Raji (cell line): ENCODE results near the gene ARHGAP15.

Source experiments
- POLR2A ChIP-seq: IDR thresholded peaks from 2 replicates; pipeline ENCODE4 v1.6.1; 2011; ENCODE audit warnings: low read depth, low read length, control low read depth; ENCODE audit not compliant: insufficient read depth

The ARHGAP15 gene

DNA sequence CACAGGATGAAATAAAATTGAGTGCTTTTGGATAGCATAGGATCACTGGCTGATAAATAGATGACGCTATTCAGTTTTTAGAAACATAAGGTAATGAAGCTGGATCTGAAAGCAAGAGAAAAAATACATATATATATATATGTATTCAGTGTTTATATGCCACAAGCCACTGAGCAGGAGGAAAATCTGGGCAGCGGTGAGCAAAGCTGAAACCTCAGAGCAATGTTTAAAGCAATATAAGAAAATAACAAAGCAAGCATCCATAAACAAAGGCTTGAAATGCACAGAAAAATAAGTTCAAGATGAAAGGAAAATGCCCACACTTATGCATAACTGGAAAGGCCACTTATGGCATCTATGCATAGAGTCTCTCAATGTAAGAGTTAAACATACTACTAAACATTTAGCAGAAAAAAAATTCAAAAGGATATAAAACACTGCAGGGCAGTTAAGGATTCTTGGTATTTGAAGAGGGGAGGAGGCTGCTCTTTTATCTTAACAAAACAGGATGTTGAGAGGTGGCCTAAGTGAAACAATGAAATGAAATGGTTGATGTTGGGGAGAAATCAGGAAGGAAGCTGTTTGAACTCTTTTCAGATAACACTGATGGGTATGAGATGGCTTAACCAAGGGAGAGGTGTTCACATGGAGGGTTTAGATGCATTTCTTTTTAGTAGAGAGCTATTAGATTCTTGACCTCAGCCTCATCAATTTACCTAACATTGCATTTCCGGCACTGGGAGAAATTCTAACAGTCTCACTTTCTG is 129.1 kb downstream of the ARHGAP15 start:
- TF ChIP-seq POLR2A: no peak

DNA sequence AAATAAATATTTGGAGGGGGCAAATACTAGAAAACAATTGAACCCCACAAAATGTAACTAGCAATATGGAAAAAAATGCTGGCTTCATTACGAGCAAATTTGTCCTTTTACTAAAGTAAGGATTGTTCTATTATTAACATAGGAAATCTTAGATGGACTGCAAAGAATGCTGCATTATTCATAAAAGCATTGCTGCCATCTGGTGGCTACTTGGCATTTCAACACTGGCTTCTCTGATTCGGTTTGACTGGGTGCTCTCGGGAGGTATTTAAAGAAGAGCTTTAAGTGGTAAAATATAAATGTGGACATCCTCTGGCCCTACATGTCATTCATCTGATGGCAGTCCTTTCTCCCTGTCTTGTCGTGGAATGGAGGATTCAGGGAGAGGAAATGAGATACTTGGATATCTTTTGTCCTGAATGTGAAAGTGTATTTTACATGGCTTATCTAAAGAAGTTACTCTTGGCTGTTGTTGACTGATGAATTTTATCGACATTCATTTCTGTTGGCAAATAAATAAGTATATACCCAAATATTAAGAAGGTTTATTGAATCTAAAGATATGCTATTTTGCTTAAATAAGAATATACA is 130.2 kb downstream of the ARHGAP15 start:
- no peak for TF ChIP-seq POLR2A

DNA sequence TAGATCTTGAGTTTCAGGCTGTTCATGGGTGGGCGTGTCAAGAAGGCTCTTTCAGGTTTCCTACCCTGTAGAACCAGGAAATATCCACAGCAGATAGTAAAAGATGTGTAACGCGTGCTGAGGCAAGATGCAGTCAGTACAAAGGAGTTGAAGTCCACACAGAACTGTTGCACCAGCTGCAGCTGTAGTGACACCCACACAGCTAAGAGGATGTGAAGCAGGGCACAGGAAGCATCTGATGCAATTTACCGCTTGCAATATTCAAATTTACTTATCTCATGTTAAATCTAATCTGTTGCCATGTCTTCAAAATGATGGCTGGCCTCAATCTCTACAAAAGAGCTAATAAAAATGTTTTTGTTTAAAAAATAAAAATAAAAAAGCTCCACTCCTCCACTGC is 132.8 kb downstream of the ARHGAP15 start:
- no peak for TF ChIP-seq POLR2A

DNA sequence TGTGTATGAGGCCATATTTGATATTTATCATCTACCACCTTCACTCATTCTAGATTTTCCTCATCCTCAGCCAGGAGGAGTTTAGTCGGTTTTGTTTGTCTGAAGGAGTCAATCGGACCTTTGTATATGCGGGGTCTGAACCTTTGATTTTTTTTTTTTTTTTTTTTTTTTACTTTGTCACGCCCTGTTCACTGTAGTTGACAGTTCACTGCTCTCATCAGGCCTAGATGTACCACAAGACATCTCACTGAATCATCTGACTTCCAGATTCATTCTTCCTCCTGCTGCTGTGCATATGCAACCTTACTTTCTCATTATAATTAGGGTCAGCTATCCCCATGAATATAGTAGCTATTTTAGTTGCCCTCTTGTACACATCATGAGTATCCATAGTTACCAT is 133.2 kb downstream of the ARHGAP15 start:
- TF ChIP-seq POLR2A: no peak

DNA sequence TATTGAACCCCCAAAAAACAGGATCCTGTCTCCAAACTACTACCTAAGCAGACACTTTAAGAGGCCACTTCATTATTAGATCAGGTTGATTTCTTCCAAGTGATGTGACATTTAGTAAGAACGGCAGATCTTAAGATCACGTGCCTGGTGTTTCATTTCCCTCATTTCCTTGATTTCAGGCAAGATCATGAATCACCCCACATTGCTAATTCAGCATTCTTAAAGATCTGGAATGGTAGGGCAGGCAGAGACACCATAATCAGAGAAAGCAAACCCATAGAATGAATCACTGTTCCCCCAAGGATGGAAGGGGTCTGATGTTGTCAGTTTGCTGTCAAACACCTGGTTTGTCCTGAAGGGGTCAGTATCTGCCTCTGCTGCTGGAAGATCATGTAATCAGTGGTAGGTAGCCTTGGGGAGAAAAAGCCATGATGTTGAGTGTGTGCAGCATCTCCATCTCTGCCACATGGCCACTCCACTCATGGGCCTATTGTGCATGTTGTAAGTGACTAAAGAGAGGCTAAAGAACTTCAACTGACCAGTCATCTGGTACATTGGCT is 133.9 kb downstream of the ARHGAP15 start:
- TF ChIP-seq POLR2A: no peak

DNA sequence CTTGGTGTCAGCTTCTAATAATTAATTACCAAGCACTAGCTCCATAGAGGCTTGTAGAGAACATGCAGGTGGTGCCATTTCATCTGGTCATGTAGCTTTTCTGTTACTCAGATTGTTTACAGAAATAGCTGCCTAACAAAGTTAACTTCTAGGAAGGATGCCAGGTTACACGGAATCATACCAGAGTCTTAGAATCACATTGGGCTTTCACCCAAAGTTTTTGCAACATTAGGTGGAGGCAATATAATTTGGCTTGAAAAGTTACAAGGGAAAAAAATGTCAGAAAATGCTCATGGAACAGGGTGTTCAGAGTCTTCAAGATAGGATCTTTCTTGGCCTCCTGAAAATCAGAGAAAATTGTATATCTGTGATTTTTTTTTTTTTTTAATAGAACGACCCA is 135.6 kb downstream of the ARHGAP15 start:
- no peak for TF ChIP-seq POLR2A

DNA sequence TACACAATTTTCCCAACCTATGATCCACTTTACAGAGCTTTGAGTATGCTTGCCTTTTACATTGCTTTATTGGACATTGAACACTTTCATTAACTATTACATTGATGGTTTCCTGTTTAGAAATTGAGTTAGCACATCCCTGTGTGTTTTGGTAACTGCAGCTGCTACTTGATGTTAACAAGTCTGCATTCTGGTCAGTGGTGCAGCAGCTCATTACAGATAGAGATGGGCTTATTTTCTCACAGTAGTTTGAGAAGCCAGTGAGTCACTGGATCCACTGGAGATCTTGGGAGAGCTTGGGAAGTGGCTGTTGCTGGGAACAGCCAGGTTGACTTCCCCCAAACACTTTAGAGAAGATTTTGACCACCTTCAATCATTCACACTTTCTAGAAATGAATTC is 150.5 kb downstream of the ARHGAP15 start:
- TF ChIP-seq POLR2A: no peak

DNA sequence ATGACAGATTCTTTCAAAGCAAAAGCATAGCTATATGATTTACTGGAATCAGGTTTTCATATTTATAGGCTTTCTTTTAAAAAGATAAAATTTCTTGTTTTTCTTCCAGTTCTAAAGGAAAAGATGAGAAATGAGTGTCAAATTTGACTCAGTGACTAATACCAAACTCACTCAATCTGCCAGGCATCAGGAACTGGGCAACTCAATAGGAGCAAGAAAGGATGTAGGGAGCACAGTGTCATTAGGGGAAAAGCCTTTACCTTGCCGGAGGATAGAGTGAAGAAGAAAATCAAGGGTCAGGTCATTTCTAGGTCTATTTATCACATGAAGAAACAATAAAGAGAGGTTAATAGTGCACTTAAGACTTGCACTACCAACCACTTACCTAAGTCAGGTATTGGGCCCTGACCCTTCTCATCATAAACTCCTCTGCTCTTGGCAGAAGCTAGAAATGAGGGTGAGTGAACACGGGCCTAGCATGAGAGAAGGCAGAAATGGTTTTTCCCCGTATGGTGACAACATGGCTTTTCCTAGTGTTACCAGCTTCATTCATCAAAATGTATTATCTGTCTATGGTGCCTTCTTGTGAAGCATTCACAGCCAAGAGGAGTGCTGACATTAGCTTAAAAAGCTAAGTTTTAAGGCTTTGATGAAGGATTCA is 151.0 kb downstream of the ARHGAP15 start:
- no peak for TF ChIP-seq POLR2A

DNA sequence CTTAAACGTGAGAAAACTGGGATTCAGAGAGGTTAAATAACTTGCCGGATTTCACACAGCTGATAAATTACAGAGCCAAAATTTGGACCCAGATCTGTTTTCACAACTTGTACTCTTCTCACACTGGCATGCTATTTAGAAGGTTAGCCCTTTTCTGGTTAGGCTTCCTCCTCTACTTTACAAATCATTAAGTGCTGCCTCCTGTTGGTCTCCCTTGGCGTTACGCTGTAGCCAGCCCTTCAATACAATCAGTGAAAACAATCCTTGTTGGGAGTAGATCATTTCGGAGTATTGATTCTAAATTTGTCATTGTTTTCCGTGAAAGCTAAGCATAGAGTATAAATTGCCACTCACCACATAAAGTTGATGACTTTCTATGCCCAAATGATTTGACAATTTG is 153.5 kb downstream of the ARHGAP15 start:
- TF ChIP-seq POLR2A: no peak

DNA sequence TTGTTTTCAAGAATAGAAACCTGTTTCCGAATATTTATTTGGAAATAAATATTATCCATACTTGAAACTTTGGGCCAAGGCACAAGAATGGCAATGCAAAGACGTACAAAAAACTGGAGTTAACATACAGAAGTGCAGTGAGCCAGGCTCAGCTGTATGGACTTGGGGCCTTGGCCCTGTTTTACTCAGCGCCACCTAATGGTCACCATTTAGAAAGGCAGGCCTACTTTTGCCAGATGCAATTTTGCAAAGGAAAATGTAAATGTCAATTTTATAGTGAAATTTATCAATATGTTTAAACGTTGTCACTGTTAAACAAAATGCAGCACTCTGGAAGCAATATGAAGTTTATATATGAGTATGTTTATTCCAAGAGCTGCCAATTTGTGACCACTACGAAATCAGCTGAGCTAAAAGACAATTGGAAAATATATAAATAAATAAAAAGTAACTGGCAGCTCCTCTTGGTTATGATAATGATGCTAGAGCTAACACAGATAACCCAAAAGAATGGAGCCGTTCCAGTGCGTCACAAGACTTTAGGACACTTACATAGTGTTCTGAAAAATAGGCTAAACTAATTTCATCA is 155.0 kb downstream of the ARHGAP15 start:
- TF ChIP-seq POLR2A: no peak

DNA sequence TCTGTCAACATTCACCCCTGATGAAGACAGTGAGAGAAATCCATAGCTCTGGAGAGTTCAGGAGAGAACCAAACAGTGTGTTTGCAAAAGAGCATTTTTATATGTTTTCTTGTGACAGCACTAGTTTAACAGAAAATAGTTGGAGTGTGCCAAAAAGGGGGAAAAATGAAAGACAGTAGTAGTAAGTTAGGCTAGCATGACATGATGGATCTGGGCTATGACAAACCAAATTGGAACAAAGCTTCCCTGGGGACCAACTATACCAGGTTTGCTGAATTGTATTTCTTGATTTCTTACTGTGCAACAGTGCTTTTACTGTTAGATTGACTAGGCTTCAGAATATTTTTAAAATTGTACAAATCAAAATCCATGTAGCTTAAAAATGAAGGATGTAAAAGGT is 159.8 kb downstream of the ARHGAP15 start:
- no peak for TF ChIP-seq POLR2A

DNA sequence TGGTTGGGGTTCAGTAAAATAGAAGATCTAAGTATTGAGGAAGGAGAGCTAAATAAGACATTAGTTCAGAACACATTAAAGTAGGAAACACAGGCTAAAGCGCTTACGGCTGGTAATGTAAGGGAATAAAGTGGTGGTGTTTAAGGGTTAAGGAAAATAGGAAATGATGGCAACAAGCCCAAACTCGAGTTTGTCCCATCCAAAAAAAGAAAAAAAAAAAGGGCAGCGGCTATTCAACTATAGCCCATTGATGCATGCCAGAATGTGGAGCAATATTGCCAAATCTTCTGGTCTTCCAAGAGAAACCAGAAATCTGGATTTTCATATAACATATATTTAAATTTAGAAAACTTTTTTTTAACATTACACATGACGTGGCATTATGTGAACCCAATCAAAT is 161.0 kb downstream of the ARHGAP15 start:
- no peak for TF ChIP-seq POLR2A

DNA sequence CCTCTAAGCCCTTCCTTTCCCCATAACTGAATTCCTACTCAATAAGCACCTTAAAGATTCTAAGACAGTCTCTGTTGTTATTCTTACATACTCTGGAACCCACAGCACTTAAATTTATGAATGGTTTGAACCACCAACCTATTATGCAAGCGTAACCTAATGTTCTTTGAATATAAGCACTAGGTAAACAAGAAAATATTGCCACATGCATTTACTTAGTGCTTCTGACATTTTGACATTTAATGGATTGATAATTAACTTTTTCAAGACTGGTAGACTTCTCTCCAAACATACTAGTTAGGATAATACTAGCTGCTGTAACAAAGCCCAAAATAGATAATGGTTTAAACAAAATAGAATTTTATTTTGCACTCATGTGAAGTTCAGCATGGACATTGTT is 164.8 kb downstream of the ARHGAP15 start:
- no peak for TF ChIP-seq POLR2A

DNA sequence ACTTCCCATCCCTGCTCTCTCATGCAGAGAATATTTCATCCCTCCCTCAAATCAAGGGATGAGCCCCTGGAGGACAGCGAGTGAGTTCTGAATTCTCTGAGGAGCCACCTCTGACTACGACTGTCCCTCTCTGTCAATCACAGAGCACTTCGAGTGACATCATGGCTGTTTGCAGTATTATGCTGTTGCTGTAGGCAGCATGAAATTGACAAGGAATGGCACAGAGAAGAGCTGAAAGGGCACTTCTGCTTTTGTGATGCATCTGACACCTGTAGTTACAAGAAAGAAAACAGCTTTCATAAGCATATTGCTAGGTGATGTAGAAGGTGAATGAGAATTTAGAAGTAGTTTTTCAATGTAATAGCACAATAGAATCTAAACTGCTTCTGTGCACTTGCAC is 166.9 kb downstream of the ARHGAP15 start:
- no peak for TF ChIP-seq POLR2A

DNA sequence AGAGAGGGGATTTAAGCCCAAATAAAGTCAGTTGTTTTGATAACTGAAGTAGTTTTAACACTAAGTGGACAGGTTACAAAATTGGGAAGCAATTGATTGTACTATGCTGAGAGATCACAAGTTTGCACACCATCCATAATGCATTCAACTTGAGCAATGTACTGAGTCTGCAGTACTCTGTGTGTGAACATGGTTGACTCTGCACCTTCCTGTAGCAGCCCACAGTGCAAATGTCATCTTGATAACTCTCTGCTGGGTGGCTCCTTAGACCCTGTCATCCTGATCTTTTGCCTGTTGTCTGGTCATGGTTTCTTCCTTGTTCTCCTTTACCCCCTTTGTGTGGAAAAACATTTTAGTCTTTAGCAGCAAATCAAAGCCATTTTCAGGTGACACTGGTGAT is 168.0 kb downstream of the ARHGAP15 start:
- TF ChIP-seq POLR2A: no peak

DNA sequence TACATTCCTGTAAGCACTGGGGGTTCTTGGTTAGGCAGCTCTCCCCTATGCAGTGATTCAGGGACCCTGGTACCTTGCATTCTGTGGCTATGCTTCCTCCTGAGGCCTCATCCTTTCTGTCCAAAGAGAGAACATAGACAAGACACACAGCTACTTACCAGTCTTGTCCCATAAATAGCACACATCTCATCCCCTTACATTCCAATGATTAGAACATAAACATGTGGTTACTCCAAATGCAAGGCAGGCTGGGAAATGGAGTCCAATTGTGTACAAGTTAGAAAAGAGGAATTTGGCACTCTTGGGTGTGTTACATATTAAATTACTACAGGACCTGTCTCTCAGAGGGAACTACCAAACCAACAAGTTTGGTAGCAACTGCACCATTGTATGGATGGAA is 171.3 kb downstream of the ARHGAP15 start:
- TF ChIP-seq POLR2A: no peak

DNA sequence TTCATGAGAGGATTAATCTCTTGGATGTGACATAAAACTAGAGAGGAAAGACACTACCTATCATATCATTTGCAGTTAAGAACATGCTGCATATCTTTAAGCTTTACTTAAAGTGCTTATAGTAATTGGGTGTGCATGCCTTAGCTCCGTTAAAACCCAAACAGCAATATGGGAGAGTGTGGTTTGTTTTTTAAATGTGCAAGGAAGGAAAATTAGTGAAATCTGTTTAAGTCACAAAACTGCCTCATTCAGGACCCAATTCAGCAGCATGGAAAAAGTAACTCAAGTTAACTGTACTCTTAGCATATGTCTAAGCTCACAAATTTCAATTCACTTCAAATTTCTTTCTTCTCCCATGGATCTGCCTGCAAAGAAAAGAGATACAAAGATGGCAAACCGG is 182.2 kb downstream of the ARHGAP15 start:
- no peak for TF ChIP-seq POLR2A
